OCI-LY1 (cell line): Measurements from ENCODE around the gene GDI1.

ENCODE experiments used
- H2AFZ ChIP-seq: fragments of 200-600 bp; sonication (generic), shearing (Covaris generic); 2 replicates; pipeline ENCODE4 v1.6.0; 2014; ENCODE audit warnings: antibody characterized with exemption, mild to moderate bottlenecking, low read length
- H3F3A ChIP-seq: fragments of 200-600 bp; sonication (generic), shearing (Covaris generic); 2 replicates; pipeline ENCODE4 v1.6.0; 2014; ENCODE audit warnings: mild to moderate bottlenecking, antibody characterized with exemption, low read length, moderate library complexity; ENCODE audit not compliant: insufficient read depth
- H3K27ac ChIP-seq: fragments of 200-600 bp; sonication (generic); 2 replicates; pipeline ENCODE4 v1.5.1; 2014; ENCODE audit warnings: low read length, mixed run types, mild to moderate bottlenecking, low read depth; ENCODE audit not compliant: poor library complexity, severe bottlenecking
- H3K27me3 ChIP-seq: fragments of 200-600 bp; sonication (generic); 2 replicates; pipeline ENCODE4 v1.6.0; 2014; ENCODE audit warnings: antibody characterized with exemption, mild to moderate bottlenecking, low read length, moderate library complexity; ENCODE audit not compliant: insufficient read depth
- H3K36me3 ChIP-seq: fragments of 200-600 bp; sonication (generic); 2 replicates; pipeline ENCODE4 v1.6.1; 2014; ENCODE audit warnings: mild to moderate bottlenecking, antibody characterized with exemption, low read length, moderate library complexity, mixed read lengths; ENCODE audit not compliant: insufficient read depth
- H3K4me1 ChIP-seq: fragments of 200-600 bp; sonication (generic); 2 replicates; pipeline ENCODE4 v1.5.1; 2014; ENCODE audit warnings: mild to moderate bottlenecking, low read length, moderate library complexity; ENCODE audit not compliant: insufficient read depth, severe bottlenecking
- H3K4me2 ChIP-seq: fragments of 200-600 bp; sonication (generic), shearing (Covaris generic); 2 replicates; pipeline ENCODE4 v1.6.1; 2014; ENCODE audit warnings: low read length
- H3K4me3 ChIP-seq: fragments of 200-600 bp; sonication (generic); 2 replicates; pipeline ENCODE4 v1.5.1; 2014; ENCODE audit warnings: low read length, low read depth, mild to moderate bottlenecking, mixed read lengths; ENCODE audit not compliant: poor library complexity, severe bottlenecking
- H3K79me2 ChIP-seq: fragments of 200-600 bp; shearing (Covaris generic); 2 replicates; pipeline ENCODE4 v1.6.1; 2016; ENCODE audit warnings: mixed run types, low read length, mixed read lengths; ENCODE audit not compliant: insufficient read depth
- H3K9ac ChIP-seq: fragments of 200-600 bp; sonication (generic), shearing (Covaris generic); 2 replicates; pipeline ENCODE4 v1.6.1; 2014; ENCODE audit warnings: mild to moderate bottlenecking, low read length, mixed read lengths
- H3K9me2 ChIP-seq: fragments of 200-600 bp; sonication (generic), shearing (Covaris generic); 2 replicates; pipeline ENCODE4 v1.6.1; 2014; ENCODE audit warnings: low read depth, mild to moderate bottlenecking, low read length, mixed read lengths
- H3K9me3 ChIP-seq: fragments of 200-600 bp; shearing (Covaris generic); 2 replicates; pipeline ENCODE4 v1.6.1; 2014; ENCODE audit warnings: low read length, mixed read lengths
- H4K20me1 ChIP-seq: fragments of 200-600 bp; sonication (generic), shearing (Covaris generic); 2 replicates; pipeline ENCODE4 v1.6.0; 2016; ENCODE audit warnings: mild to moderate bottlenecking, low read length; ENCODE audit not compliant: insufficient read depth
- CTCF ChIP-seq: fragments of 200-600 bp; sonication (generic), shearing (Covaris generic); IDR thresholded peaks from 2 replicates; pipeline ENCODE4 v1.5.1; 2017; ENCODE audit warnings: mild to moderate bottlenecking, antibody characterized with exemption, low read length, moderate library complexity, mixed read lengths
- EZH2 ChIP-seq: fragments of 200-600 bp; sonication (generic), shearing (Covaris generic); IDR thresholded peaks from 2 replicates; pipeline ENCODE4 v1.8.0; 2017; ENCODE audit warnings: borderline replicate concordance, mixed run types, mild to moderate bottlenecking, antibody characterized with exemption, low read length, moderate library complexity, mixed read lengths

Gene GDI1

GRCh38 chrX:154483325-154483724, 46.4 kb downstream of the GDI1 start:
- no peak overlapping the region for H3K4me2 ChIP-seq
- H3K9me2 ChIP-seq = no peaks in the 10 kb centered on the region
- no peaks in the 10 kb centered on the region for H3K79me2 ChIP-seq
- no peak overlapping the region for H3K4me3 ChIP-seq
- peaks cover 56% of the 10 kb centered on the region for H3K4me1 ChIP-seq
- no peaks in the 10 kb centered on the region for H3K27me3 ChIP-seq
- no peak overlapping the region for H3K9ac ChIP-seq
- peaks cover 23% of the 10 kb centered on the region for H3K36me3 ChIP-seq
- H3K27ac ChIP-seq = no peak overlapping the region
- no peaks in the 10 kb centered on the region for H3F3A ChIP-seq
- H4K20me1 ChIP-seq = no peaks in the 10 kb centered on the region
- H3K9me3 ChIP-seq = no peaks in the 10 kb centered on the region
- TF ChIP-seq EZH2 (no peak), CTCF (no peak)
- no peak overlapping the region for H2AFZ ChIP-seq

- Histone ChIP-seq H3K9ac (peak overlapping the region; percentile 84; the same call in 1 of the 2 replicates), H3K4me2 (peak overlapping the region; percentile 79), H3K36me3 (peaks cover 23% of the 10 kb centered on the region), H3K9me3 (no peaks in the 10 kb centered on the region), H3K4me3 (peak overlapping the region; percentile 72), H2AFZ (no peak overlapping the region), H3K9me2 (no peaks in the 10 kb centered on the region), H3K4me1 (peaks cover 61% of the 10 kb centered on the region), H3K27ac (peak overlapping the region; percentile 47), H3K79me2 (no peaks in the 10 kb centered on the region), H4K20me1 (no peaks in the 10 kb centered on the region), H3F3A (no peaks in the 10 kb centered on the region), H3K27me3 (no peaks in the 10 kb centered on the region)
- TF ChIP-seq CTCF (no peak), EZH2 (no peak)
Observed at GRCh38 chrX:154484255-154485149, 47.5 kb downstream of the GDI1 start.

GRCh38 chrX:154485150-154486051, 48.4 kb downstream of the GDI1 start:
- Histone ChIP-seq H3K4me1 (peaks cover 59% of the 10 kb centered on the region), H3K79me2 (no peaks in the 10 kb centered on the region), H3K9ac (peak overlapping the region; percentile 84), H2AFZ (no peak overlapping the region), H3K27ac (peak overlapping the region; percentile 47), H3K36me3 (peaks cover 23% of the 10 kb centered on the region), H3K9me2 (no peaks in the 10 kb centered on the region), H3F3A (no peaks in the 10 kb centered on the region), H3K4me3 (peak overlapping the region; percentile 72), H3K27me3 (no peaks in the 10 kb centered on the region), H4K20me1 (no peaks in the 10 kb centered on the region), H3K9me3 (no peaks in the 10 kb centered on the region), H3K4me2 (peak overlapping the region; percentile 79)
- TF ChIP-seq CTCF = no peak
- TF ChIP-seq EZH2 = no peak
